HG03457 (cell line): Measurements from ENCODE around the gene UBA6.
"Not testable (repeated sequence)": the region's sequence is repeated elsewhere in the genome, so short reads cannot be mapped to it uniquely, and the experiment has no call there.

Experiments
- ATAC-seq: cut with Tn5 transposase; IDR thresholded peaks from one replicate; pipeline ENCODE4 v1.9.1; 2021; ENCODE audit warnings: moderate number of reproducible peaks; ENCODE audit not compliant: unreplicated experiment

UBA6 gene

GRCh38 chr4:67714248-67714583, 13.3 kb upstream of the UBA6 start:
- ATAC-seq: no peak

- ATAC-seq: no peak
Measured at GRCh38 chr4:67713529-67714247, 12.7 kb upstream of the UBA6 start.

GRCh38 chr4:67712650-67713528, 11.9 kb upstream of the UBA6 start:
- ATAC-seq: no peak

- no peak for ATAC-seq
Measured at GRCh38 chr4:67712000-67712625, 11.2 kb upstream of the UBA6 start.

GRCh38 chr4:67706682-67707081, 5.7 kb upstream of the UBA6 start:
- not testable (repeated sequence) for ATAC-seq

- ATAC-seq: no peak
Measured at GRCh38 chr4:67704843-67705242, 3.9 kb upstream of the UBA6 start.

GRCh38 chr4:67702166-67702565, 1.2 kb upstream of the UBA6 start:
- no peak for ATAC-seq

- no peak for ATAC-seq
Measured at GRCh38 chr4:67701517-67701850, 529 bp upstream of the UBA6 start.

- peak; percentile 2 for ATAC-seq
Measured at GRCh38 chr4:67700116-67700737, 728 bp downstream of the UBA6 start.

- no peak for ATAC-seq
Measured at GRCh38 chr4:67699603-67700002, 1.4 kb downstream of the UBA6 start.

- ATAC-seq: no peak
Measured at GRCh38 chr4:67697860-67698687, 2.9 kb downstream of the UBA6 start.

GRCh38 chr4:67696061-67696460, 4.9 kb downstream of the UBA6 start:
- no peak for ATAC-seq

- no peak for ATAC-seq
Measured at GRCh38 chr4:67694662-67695061, 6.3 kb downstream of the UBA6 start.

- no peak for ATAC-seq
Measured at GRCh38 chr4:67691328-67691727, 9.6 kb downstream of the UBA6 start.

- no peak for ATAC-seq
Measured at GRCh38 chr4:67687636-67688035, 13.3 kb downstream of the UBA6 start.

GRCh38 chr4:67685532-67685859, 15.5 kb downstream of the UBA6 start:
- no peak for ATAC-seq

- ATAC-seq: no peak
Measured at GRCh38 chr4:67684839-67685531, 16.0 kb downstream of the UBA6 start.

GRCh38 chr4:67682266-67682665, 18.7 kb downstream of the UBA6 start:
- no peak for ATAC-seq

GRCh38 chr4:67680581-67681222, 20.3 kb downstream of the UBA6 start:
- ATAC-seq: no peak

GRCh38 chr4:67678612-67679011, 22.3 kb downstream of the UBA6 start:
- no peak for ATAC-seq
